PC-3 (cell line): Measurements from ENCODE around the gene AMIGO3. TPM values are rescaled to one million over a fixed set of nuclear protein-coding genes. Genes with fewer than 3 reads are reported as not detected.

Experiments used
- ATAC-seq: fragments of 200-7000 bp; cut with Tn5 transposase; 2 replicates; pipeline ENCODE4 v1.9.1; 2020; ENCODE audit warnings: mild to moderate bottlenecking, moderate library complexity
- BruUV-seq: library from RNA; stranded (reverse); fragments of 400-500 nt; replicated peaks from 2 replicates; lab custom pipeline; 2021; lab: Mats Ljungman, UMichigan
- CTCF ChIA-PET: fragments of 300-600 bp; sonication (Branson Sonifier 250); formaldehyde crosslinking; loops from one replicate; lab custom pipeline; 2022; ENCODE audit warnings: antibody characterized with exemption; lab: Charles Lee
- POLR2A ChIA-PET: fragments of 300-600 bp; sonication (Branson Sonifier 250); formaldehyde crosslinking; loops from one replicate; lab custom pipeline; 2022; ENCODE audit warnings: antibody characterized with exemption; ENCODE audit not compliant: unreplicated experiment; lab: Charles Lee
- DNase-seq: peaks from one replicate; pipeline ENCODE4 v3.0.0-alpha.2; 2015
- H2AFZ ChIP-seq: fragments of 300-600 bp; sonication (generic); 2 replicates; pipeline ENCODE4 v1.6.0; 2016; ENCODE audit warnings: antibody characterized with exemption, low read length
- H3F3A ChIP-seq: fragments of 300-600 bp; sonication (generic); one replicate; pipeline ENCODE4 v1.6.0; 2017; ENCODE audit warnings: antibody characterized with exemption, low read length, control low read depth, mild to moderate bottlenecking; ENCODE audit not compliant: unreplicated experiment
- H3K27ac ChIP-seq: fragments of 300-600 bp; sonication (generic); 2 replicates; pipeline ENCODE4 v1.5.1; 2016; ENCODE audit warnings: mild to moderate bottlenecking, low read length
- H3K27me3 ChIP-seq: fragments of 300-600 bp; sonication (generic); 2 replicates; pipeline ENCODE4 v1.6.1; 2016; ENCODE audit warnings: low read length, mixed read lengths
- H3K36me3 ChIP-seq: fragments of 300-600 bp; sonication (generic); 2 replicates; pipeline ENCODE4 v1.6.1; 2016; ENCODE audit warnings: low read depth, mixed run types, low read length, mixed read lengths
- H3K4me1 ChIP-seq: fragments of 300-600 bp; sonication (generic); 2 replicates; pipeline ENCODE4 v1.5.1; 2016; ENCODE audit warnings: low read length; ENCODE audit not compliant: insufficient read depth
- H3K4me2 ChIP-seq: fragments of 300-600 bp; sonication (generic); 2 replicates; pipeline ENCODE4 v1.6.0; 2016; ENCODE audit warnings: low read length
- H3K4me3 ChIP-seq: fragments of 300-600 bp; sonication (generic); 2 replicates; pipeline ENCODE4 v1.5.1; 2016; ENCODE audit warnings: mild to moderate bottlenecking, low read length, mixed read lengths
- H3K79me2 ChIP-seq: fragments of 300-600 bp; sonication (generic); 2 replicates; pipeline ENCODE4 v1.6.1; 2017; ENCODE audit warnings: low read length, mixed read lengths
- H3K9ac ChIP-seq: fragments of 300-600 bp; sonication (generic); 2 replicates; pipeline ENCODE4 v1.6.0; 2016; ENCODE audit warnings: mild to moderate bottlenecking, low read length
- H3K9me2 ChIP-seq: fragments of 300-600 bp; sonication (generic); replicated peaks from 2 replicates; pipeline ENCODE4 v1.6.1; 2016; ENCODE audit warnings: mixed run types, low read length, mixed read lengths
- H3K9me3 ChIP-seq: fragments of 300-600 bp; sonication (generic); 2 replicates; pipeline ENCODE4 v1.6.1; 2016; ENCODE audit warnings: low read length, mixed read lengths
- H4K20me1 ChIP-seq: fragments of 300-600 bp; sonication (generic); 2 replicates; pipeline ENCODE4 v1.6.1; 2016; ENCODE audit warnings: low read length, mixed read lengths
- CTCF ChIP-seq: fragments of 300-600 bp; sonication (generic); conservative IDR thresholded peaks from 2 replicates; pipeline ENCODE4 v1.5.1; 2017; ENCODE audit warnings: antibody characterized with exemption, low read depth, mild to moderate bottlenecking, low read length
- EZH2 ChIP-seq: fragments of 300-600 bp; sonication (generic); IDR thresholded peaks from one replicate; pipeline ENCODE4 v1.6.1; 2017; ENCODE audit warnings: antibody characterized with exemption, mild to moderate bottlenecking, low read length; ENCODE audit not compliant: unreplicated experiment
- EZH2phosphoT487 ChIP-seq: fragments of 300-600 bp; sonication (generic); IDR thresholded peaks from 2 replicates; pipeline ENCODE4 v1.6.1; 2018; ENCODE audit warnings: mild to moderate bottlenecking, antibody characterized with exemption, low read length, borderline replicate concordance
- intact Hi-C: fragments of 100-400 bp; cut with micrococcal nuclease; formaldehyde crosslinking; loops from 2 replicates; pipeline ENCODE4 v1.9.0; 2023
- total RNA-seq: library from RNA; depleted of rRNA; stranded (reverse); fragments of >200 nt; gene quantifications from 2 replicates; pipeline ENCODE4 v1.2.3, GENCODE V29; 2014

AMIGO3 gene
- total RNA-seq, 1 experiment from 2014 or later: 1.8 TPM

GRCh38 chr3:49756036-49756435, 36.6 kb upstream of the AMIGO3 start:
- Histone ChIP-seq H3K4me2 (no peak overlapping the region), H3K27ac (no peak overlapping the region), H3K9me2 (no peaks in the 10 kb centered on the region), H4K20me1 (no peaks in the 10 kb centered on the region; the same call in 1 of the 2 replicates), H3K4me3 (no peak overlapping the region), H3K9me3 (no peaks in the 10 kb centered on the region), H3K4me1 (no peaks in the 10 kb centered on the region), H3K79me2 (peaks cover 85% of the 10 kb centered on the region), H2AFZ (no peak overlapping the region), H3K36me3 (peaks cover 3% of the 10 kb centered on the region; the same call in 1 of the 2 replicates), H3K9ac (no peak overlapping the region), H3K27me3 (no peaks in the 10 kb centered on the region), H3F3A (no peaks in the 10 kb centered on the region)
- no TSS peak for BruUV-seq
- ChIA-PET POLR2A (no interaction called here), CTCF (no interaction called here)
- intact Hi-C loops: no loop called here
- ATAC-seq (no peak), DNase-seq (no peak)
- TF ChIP-seq EZH2: no peak
- TF ChIP-seq EZH2phosphoT487: no peak
- no peak for TF ChIP-seq CTCF

GRCh38 chr3:49754536-49754935, 35.1 kb upstream of the AMIGO3 start:
- intact Hi-C loops: no loop called here
- Histone ChIP-seq H2AFZ (no peak overlapping the region), H3F3A (no peaks in the 10 kb centered on the region), H3K9ac (no peak overlapping the region), H3K27me3 (no peaks in the 10 kb centered on the region), H3K36me3 (peaks cover 1% of the 10 kb centered on the region; the same call in 1 of the 2 replicates), H3K79me2 (peaks cover 72% of the 10 kb centered on the region), H4K20me1 (no peaks in the 10 kb centered on the region; the same call in 1 of the 2 replicates), H3K4me2 (no peak overlapping the region), H3K9me3 (no peaks in the 10 kb centered on the region), H3K4me3 (no peak overlapping the region), H3K9me2 (no peaks in the 10 kb centered on the region), H3K27ac (no peak overlapping the region), H3K4me1 (no peaks in the 10 kb centered on the region)
- TF ChIP-seq EZH2 (no peak), EZH2phosphoT487 (no peak), CTCF (no peak)
- POLR2A ChIA-PET: no interaction called here
- no peak for ATAC-seq
- no TSS peak for BruUV-seq
- CTCF ChIA-PET: no interaction called here
- DNase-seq: no peak

- Histone ChIP-seq H4K20me1 (no peaks in the 10 kb centered on the region; the same call in 1 of the 2 replicates), H3K9me2 (no peaks in the 10 kb centered on the region), H3K9me3 (no peaks in the 10 kb centered on the region), H2AFZ (no peak overlapping the region), H3K27ac (no peak overlapping the region), H3K27me3 (no peaks in the 10 kb centered on the region), H3K4me2 (no peak overlapping the region), H3K79me2 (peaks cover 44% of the 10 kb centered on the region), H3K4me1 (no peaks in the 10 kb centered on the region), H3K36me3 (peaks cover 6% of the 10 kb centered on the region; the same call in 1 of the 2 replicates), H3K9ac (no peak overlapping the region), H3K4me3 (no peak overlapping the region), H3F3A (no peaks in the 10 kb centered on the region)
- no TSS peak for BruUV-seq
- ChIA-PET CTCF (no interaction called here), POLR2A (no interaction called here)
- no peak for DNase-seq
- intact Hi-C loops: no loop called here
- no peak for ATAC-seq
- TF ChIP-seq EZH2phosphoT487 (no peak), CTCF (no peak), EZH2 (no peak)
These were observed 32.0 kb upstream of the AMIGO3 start for GRCh38 chr3:49751501-49751900.
